CD14-positive monocyte (primary cell): ENCODE data around the gene DOCK1. TPM values are rescaled to one million over a fixed set of nuclear protein-coding genes. Genes with fewer than 3 reads are reported as not detected.
"Not testable (repeated sequence)": the region's sequence is repeated elsewhere in the genome, so short reads cannot be mapped to it uniquely, and the experiment has no call there.

Experiments used
- DNase-seq, 3 donors: peaks; one replicate each; pipeline ENCODE4 v3.0.0-alpha.2; 2011 to 2022
- H2AFZ ChIP-seq: 2 replicates; pipeline ENCODE4 v1.6.0; 2012; ENCODE audit warnings: mild to moderate bottlenecking, low read depth, low read length, inconsistent platforms; ENCODE audit not compliant: insufficient read depth, poor library complexity, severe bottlenecking
- H3K27ac ChIP-seq, 2 donors: 1 replicate in 1 of 2; 2 replicates in 1 of 2; pipeline ENCODE4 v1.5.1; 2012 to 2013; ENCODE audit warnings: low read length in 2 of 2, control low read depth in 1 of 2, inconsistent platforms in 1 of 2, low read depth in 1 of 2, mild to moderate bottlenecking in 1 of 2
- H3K27me3 ChIP-seq, 2 donors: one replicate each; pipeline versions ENCODE4 v1.6.0 to v1.6.1; 2011 to 2013; ENCODE audit warnings: low read length in 2 of 2; ENCODE audit not compliant: control insufficient read depth in 2 of 2, insufficient read depth in 2 of 2
- H3K36me3 ChIP-seq, 2 donors: replicated peaks in 1 of 2; 1 replicate in 1 of 2; 2 replicates in 1 of 2; pipeline versions ENCODE4 v1.5.1 to v1.6.1; 2012 to 2013; ENCODE audit warnings: low read length in 2 of 2, control low read depth in 1 of 2, inconsistent platforms in 1 of 2, mild to moderate bottlenecking in 1 of 2; ENCODE audit not compliant: insufficient read depth in 2 of 2, control insufficient read depth in 1 of 2
- H3K4me1 ChIP-seq, 2 donors: 1 replicate in 1 of 2; 2 replicates in 1 of 2; pipeline versions ENCODE4 v1.5.1 to v1.6.1; 2012 to 2013; ENCODE audit warnings: low read length in 2 of 2, control low read depth in 1 of 2, inconsistent platforms in 1 of 2, mild to moderate bottlenecking in 1 of 2, moderate library complexity in 1 of 2; ENCODE audit not compliant: insufficient read depth in 2 of 2, control insufficient read depth in 1 of 2
- H3K4me2 ChIP-seq: replicated peaks from 2 replicates; pipeline ENCODE3; 2012; ENCODE audit warnings: low read length, moderate library complexity, mild to moderate bottlenecking; ENCODE audit not compliant: poor library complexity, severe bottlenecking; ENCODE audit errors: extremely low read depth
- H3K4me3 ChIP-seq, 3 experiments: fragments of 200-600 bp in 1 of 3; sonication (generic) in 1 of 3; replicated peaks in 1 of 3; 1 replicate in 2 of 3; 2 replicates in 1 of 3; pipeline ENCODE4 v1.5.1; 2011 to 2013; ENCODE audit warnings: low read length in 3 of 3, mild to moderate bottlenecking in 3 of 3, control low read depth in 2 of 3, low read depth in 2 of 3, inconsistent platforms in 1 of 3, moderate library complexity in 1 of 3
- H3K79me2 ChIP-seq: 2 replicates; pipeline ENCODE4 v1.6.0; 2012; ENCODE audit warnings: mild to moderate bottlenecking, control low read depth, inconsistent platforms, low read length, moderate library complexity; ENCODE audit not compliant: insufficient read depth
- H3K9ac ChIP-seq: 2 replicates; pipeline ENCODE4 v1.6.0; 2017; ENCODE audit warnings: low read length, mild to moderate bottlenecking; ENCODE audit not compliant: insufficient read depth, poor library complexity, severe bottlenecking
- H3K9me3 ChIP-seq, 2 donors: replicated peaks in 1 of 2; 1 replicate in 1 of 2; 2 replicates in 1 of 2; pipeline versions ENCODE4 v1.5.1 to v1.6.1; 2012 to 2013; ENCODE audit warnings: low read length in 2 of 2, control low read depth in 1 of 2; ENCODE audit not compliant: control insufficient read depth in 1 of 2, insufficient read depth in 1 of 2
- H4K20me1 ChIP-seq: 2 replicates; pipeline ENCODE4 v1.6.0; 2012; ENCODE audit warnings: mild to moderate bottlenecking, low read length, control low read depth, moderate library complexity; ENCODE audit not compliant: insufficient read depth
- H3K27ac Mint-ChIP-seq, 7 donors: one replicate each; pipeline ENCODE4 v1.8.0; 2020; ENCODE audit warnings: mild to moderate bottlenecking in 7 of 7, mixed read lengths in 7 of 7, moderate library complexity in 6 of 7, inconsistent platforms in 2 of 7
- H3K27me3 Mint-ChIP-seq, 3 donors: one replicate each; pipeline ENCODE4 v1.8.0; 2021 to 2022; ENCODE audit warnings: low read depth in 3 of 3, mild to moderate bottlenecking in 3 of 3, mixed read lengths in 3 of 3, moderate library complexity in 3 of 3, inconsistent platforms in 1 of 3
- H3K36me3 Mint-ChIP-seq, 2 donors: one replicate each; pipeline ENCODE4 v1.8.0; 2020; ENCODE audit warnings: mixed read lengths in 2 of 2, inconsistent platforms in 1 of 2, mild to moderate bottlenecking in 1 of 2
- H3K4me1 Mint-ChIP-seq: one replicate; pipeline ENCODE4 v1.8.0; 2020; ENCODE audit warnings: mild to moderate bottlenecking, mixed read lengths
- H3K4me3 Mint-ChIP-seq, 2 donors: one replicate each; pipeline ENCODE4 v1.8.0; 2020; ENCODE audit warnings: mild to moderate bottlenecking in 2 of 2, mixed read lengths in 2 of 2, moderate library complexity in 1 of 2
- H3K9me3 Mint-ChIP-seq, 7 donors: one replicate each; pipeline ENCODE4 v1.8.0; 2020 to 2022; ENCODE audit warnings: mixed read lengths in 7 of 7, mild to moderate bottlenecking in 6 of 7, moderate library complexity in 6 of 7, inconsistent platforms in 2 of 7
- WGBS: methylation state at CpG from one replicate; pipeline ENCODE4 v1.1.5; 2013; ENCODE audit warnings: missing lambda C conversion rate; ENCODE audit not compliant: insufficient coverage; 5-methylcytosine and 5-hydroxymethylcytosine counted together
- intact Hi-C, 2 donors: fragments of 100-400 bp; cut with micrococcal nuclease; formaldehyde crosslinking; loops; one replicate each; pipeline versions ENCODE4 v1.15.0 to v1.15.1; 2023
- polyA plus RNA-seq, 3 donors: library from polyadenylated mRNA; depleted of rRNA in 1 of 3; unstranded in 2 of 3; stranded (reverse) in 1 of 3; fragments of 300-500 nt in 2 of 3; fragments of >200 nt in 1 of 3; fragmentation: Illumina TruSeq in 2 of 3; gene quantifications; 1 replicate in 2 of 3; 2 replicates in 1 of 3; pipeline ENCODE4 v1.2.3, GENCODE V29; 2012 to 2021
- TF ChIP-seq, protein P1 (sequence below): fragments of 200-600 bp; IDR thresholded peaks from one replicate; pipeline ENCODE4 v1.8.0; 2022; ENCODE audit warnings: antibody characterized with exemption, mild to moderate bottlenecking

Gene DOCK1
- polyA plus RNA-seq, 3 donors, result 0.31 to 0.35 TPM; not detected in 1

DNA sequence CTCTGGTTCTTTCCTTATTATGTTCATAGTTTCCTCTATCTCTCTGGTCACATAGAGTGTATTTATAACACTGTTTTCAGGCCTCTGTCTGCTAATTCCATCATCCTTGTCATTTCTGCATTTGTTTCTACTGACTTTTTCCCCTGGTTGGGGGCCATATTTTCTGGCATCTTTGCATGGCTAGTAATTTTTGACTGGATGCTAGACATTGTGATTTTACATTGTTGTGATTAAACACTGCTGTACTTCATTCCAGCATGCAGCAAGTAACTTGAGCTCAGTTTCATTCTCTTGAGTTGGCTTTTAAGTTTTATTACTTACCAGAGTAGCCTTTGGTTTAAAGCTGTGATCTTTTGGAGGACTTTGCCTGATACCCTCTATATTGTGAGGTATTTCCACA lies 6.8 kb upstream of the DOCK1 start:
- Histone ChIP-seq H3K4me2 (no peak overlapping the region), H3K9ac (no peak overlapping the region), H3K36me3 (no peaks in the 10 kb centered on the region), H3K27ac (no peak overlapping the region), H3K4me3 (no peak overlapping the region), H3K4me1 (no peaks in the 10 kb centered on the region), H2AFZ (no peak overlapping the region), H3K27me3 (peaks cover 4% of the 10 kb centered on the region in 2 donors), H3K79me2 (no peaks in the 10 kb centered on the region), H4K20me1 (no peaks in the 10 kb centered on the region), H3K9me3 (peaks cover 5 to 14% of the 10 kb centered on the region in 2 donors)
- H3K27me3 Mint-ChIP-seq, result peaks cover 4 to 6% (median 4%) of the 10 kb centered on the region in 3 donors
- no peaks in the 10 kb centered on the region for H3K36me3 Mint-ChIP-seq
- intact Hi-C loops, result no loop called here
- TF ChIP-seq, protein P1, sequence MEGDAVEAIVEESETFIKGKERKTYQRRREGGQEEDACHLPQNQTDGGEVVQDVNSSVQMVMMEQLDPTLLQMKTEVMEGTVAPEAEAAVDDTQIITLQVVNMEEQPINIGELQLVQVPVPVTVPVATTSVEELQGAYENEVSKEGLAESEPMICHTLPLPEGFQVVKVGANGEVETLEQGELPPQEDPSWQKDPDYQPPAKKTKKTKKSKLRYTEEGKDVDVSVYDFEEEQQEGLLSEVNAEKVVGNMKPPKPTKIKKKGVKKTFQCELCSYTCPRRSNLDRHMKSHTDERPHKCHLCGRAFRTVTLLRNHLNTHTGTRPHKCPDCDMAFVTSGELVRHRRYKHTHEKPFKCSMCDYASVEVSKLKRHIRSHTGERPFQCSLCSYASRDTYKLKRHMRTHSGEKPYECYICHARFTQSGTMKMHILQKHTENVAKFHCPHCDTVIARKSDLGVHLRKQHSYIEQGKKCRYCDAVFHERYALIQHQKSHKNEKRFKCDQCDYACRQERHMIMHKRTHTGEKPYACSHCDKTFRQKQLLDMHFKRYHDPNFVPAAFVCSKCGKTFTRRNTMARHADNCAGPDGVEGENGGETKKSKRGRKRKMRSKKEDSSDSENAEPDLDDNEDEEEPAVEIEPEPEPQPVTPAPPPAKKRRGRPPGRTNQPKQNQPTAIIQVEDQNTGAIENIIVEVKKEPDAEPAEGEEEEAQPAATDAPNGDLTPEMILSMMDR, result no peak
- no peak overlapping the region for H3K4me3 Mint-ChIP-seq
- H3K9me3 Mint-ChIP-seq, result peaks cover 3 to 18% (median 11%) of the 10 kb centered on the region in 7 donors
- peaks cover 1% of the 10 kb centered on the region for H3K4me1 Mint-ChIP-seq
- no peak overlapping the region for H3K27ac Mint-ChIP-seq
- DNase-seq, result no peak

DNA sequence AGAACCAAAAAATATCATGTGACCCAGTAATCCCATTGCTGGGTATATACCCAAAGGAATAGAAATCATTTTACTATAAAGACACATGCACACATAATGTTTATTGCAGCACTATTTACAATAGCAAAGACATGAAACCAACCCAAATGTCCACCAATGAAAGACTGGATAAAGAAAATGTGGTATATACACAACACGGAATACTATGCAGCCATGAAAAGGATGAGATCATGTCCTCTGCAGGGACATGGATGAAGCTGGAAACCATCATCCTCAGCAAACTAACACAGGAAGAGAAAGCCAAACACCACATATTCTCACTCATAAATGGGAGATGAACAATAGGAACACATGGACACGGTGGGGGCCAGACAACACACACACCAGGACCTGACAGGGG lies 5.7 kb upstream of the DOCK1 start:
- H2AFZ ChIP-seq, result not testable (repeated sequence)
- H3K27me3 Mint-ChIP-seq, result peaks cover 14 to 15% (median 14%) of the 10 kb centered on the region in 3 donors

More for the DNA sequence above, 5.7 kb upstream of the DOCK1 start:
- H3K4me2 ChIP-seq, H3K36me3 Mint-ChIP-seq, H3K27ac Mint-ChIP-seq, H3K4me1 ChIP-seq, DNase-seq, H3K27ac ChIP-seq, intact Hi-C loops, H3K36me3 ChIP-seq, H4K20me1 ChIP-seq, H3K4me3 Mint-ChIP-seq, H3K9ac ChIP-seq, H3K4me1 Mint-ChIP-seq, H3K79me2 ChIP-seq, H3K4me3 ChIP-seq: not testable (repeated sequence)
- no CpG with 5 or more reads among the region's 2 CpGs for WGBS
- H3K27me3 ChIP-seq, result peaks cover 13 to 14% of the 10 kb centered on the region in 2 donors
- H3K9me3 ChIP-seq, result peaks cover 5 to 14% of the 10 kb centered on the region in 2 donors
- peaks cover 3 to 21% (median 11%) of the 10 kb centered on the region in 7 donors for H3K9me3 Mint-ChIP-seq
